ENCODE measurements around the gene GUCY2D. TPM values are rescaled to one million over a fixed set of nuclear protein-coding genes. Genes with fewer than 3 reads are reported as not detected.
A peak's percentile ranks its signal among the peaks of the same experiment; 100 is the strongest.

GUCY2D gene
- total RNA-seq, 1 donor, result not detected

DNA sequence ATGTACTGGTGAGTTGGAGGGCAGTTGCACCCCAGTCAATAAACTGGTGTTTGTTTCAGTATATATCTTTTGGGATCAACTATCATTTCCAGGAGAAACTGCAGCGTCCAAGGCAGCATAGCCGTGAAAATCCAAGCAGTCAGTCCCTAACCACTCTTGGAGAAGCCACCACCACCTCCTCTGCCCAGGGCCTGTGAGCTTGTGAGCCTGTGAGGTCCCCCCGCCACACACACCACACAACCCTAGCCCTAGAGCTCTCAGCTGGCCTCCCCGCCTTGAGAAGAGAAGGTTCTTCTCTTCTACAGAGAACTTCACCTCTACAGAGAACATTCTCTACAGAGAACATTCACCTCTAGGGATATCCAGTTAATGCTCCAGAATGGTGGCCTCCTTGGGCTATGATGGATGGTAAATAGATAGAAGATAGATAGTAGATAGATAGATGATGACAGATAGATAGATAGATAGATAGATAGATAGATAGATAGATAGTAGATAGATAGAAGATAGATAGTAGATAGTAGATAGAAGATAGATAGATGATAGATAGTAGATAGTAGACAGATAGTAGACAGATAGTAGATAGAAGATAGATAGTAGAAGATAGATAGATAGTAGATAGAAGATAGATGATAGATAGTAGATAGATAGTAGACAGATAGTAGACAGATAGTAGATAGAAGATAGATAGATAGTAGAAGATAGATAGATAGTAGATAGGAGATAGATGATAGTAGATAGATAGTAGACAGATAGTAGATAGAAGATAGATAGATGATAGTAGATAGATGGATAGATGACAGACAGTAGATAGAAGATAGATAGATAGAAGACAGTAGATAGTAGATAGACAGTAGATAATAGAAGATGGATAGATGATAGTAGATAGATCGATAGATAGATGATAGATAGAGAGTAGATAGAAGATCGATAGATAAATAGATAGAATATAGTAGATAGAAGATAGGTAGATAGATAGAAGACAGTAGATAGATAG is 50.1 kb downstream of the GUCY2D start:
- no peak for DNase-seq (ENCODE audit: low read depth)
- TF ChIP-seq, protein P1, sequence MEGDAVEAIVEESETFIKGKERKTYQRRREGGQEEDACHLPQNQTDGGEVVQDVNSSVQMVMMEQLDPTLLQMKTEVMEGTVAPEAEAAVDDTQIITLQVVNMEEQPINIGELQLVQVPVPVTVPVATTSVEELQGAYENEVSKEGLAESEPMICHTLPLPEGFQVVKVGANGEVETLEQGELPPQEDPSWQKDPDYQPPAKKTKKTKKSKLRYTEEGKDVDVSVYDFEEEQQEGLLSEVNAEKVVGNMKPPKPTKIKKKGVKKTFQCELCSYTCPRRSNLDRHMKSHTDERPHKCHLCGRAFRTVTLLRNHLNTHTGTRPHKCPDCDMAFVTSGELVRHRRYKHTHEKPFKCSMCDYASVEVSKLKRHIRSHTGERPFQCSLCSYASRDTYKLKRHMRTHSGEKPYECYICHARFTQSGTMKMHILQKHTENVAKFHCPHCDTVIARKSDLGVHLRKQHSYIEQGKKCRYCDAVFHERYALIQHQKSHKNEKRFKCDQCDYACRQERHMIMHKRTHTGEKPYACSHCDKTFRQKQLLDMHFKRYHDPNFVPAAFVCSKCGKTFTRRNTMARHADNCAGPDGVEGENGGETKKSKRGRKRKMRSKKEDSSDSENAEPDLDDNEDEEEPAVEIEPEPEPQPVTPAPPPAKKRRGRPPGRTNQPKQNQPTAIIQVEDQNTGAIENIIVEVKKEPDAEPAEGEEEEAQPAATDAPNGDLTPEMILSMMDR (IDR thresholded peaks at IDR 0.05; ENCODE audit: insufficient read depth, low read depth, low read length), result no peak
- H3K4me3 ChIP-seq (ENCODE audit: low read depth, low read length), result no peak overlapping the region

GRCh38 chr17:8053600-8053999 is 51.2 kb downstream of the GUCY2D start:
- TF ChIP-seq, protein P1 (IDR thresholded peaks at IDR 0.05; ENCODE audit: insufficient read depth, low read depth, low read length), result no peak
- no peak for DNase-seq (ENCODE audit: low read depth)

DNA sequence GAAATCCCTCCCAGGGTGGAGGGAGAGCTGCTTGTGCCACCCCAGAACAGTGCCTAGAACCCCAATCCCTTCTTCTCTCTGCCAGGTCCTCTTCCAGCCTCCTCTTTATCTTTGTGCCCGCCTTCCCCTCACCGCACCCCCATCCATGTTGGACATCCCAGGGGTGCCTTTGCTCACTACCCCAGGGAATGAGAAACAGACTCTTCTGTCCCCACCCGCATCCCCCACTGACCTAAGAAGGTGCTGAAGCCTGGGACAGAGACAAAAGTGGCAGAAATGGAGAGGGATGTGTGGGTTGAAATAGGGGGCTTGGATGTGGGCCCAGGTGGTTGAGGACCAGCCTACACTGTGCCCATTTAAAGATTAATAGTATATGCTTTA is 53.4 kb downstream of the GUCY2D start:
- H3K4me3 ChIP-seq (ENCODE audit: low read depth, low read length), result no peak overlapping the region
- TF ChIP-seq, protein P1 (IDR thresholded peaks at IDR 0.05; ENCODE audit: insufficient read depth, low read depth, low read length), result no peak
- no peak for DNase-seq (ENCODE audit: low read depth)

More at GRCh38 chr17:8053600-8053999, 51.2 kb downstream of the GUCY2D start:
- H3K4me3 ChIP-seq (ENCODE audit: low read depth, low read length), result no peak overlapping the region

GRCh38 chr17:8056232-8056975 is 54.0 kb downstream of the GUCY2D start:
- TF ChIP-seq, protein P1 (IDR thresholded peaks at IDR 0.05; ENCODE audit: insufficient read depth, low read depth, low read length), result no peak
- DNase-seq (ENCODE audit: low read depth), result peak; percentile 90
- H3K4me3 ChIP-seq (ENCODE audit: low read depth, low read length), result no peak overlapping the region

DNA sequence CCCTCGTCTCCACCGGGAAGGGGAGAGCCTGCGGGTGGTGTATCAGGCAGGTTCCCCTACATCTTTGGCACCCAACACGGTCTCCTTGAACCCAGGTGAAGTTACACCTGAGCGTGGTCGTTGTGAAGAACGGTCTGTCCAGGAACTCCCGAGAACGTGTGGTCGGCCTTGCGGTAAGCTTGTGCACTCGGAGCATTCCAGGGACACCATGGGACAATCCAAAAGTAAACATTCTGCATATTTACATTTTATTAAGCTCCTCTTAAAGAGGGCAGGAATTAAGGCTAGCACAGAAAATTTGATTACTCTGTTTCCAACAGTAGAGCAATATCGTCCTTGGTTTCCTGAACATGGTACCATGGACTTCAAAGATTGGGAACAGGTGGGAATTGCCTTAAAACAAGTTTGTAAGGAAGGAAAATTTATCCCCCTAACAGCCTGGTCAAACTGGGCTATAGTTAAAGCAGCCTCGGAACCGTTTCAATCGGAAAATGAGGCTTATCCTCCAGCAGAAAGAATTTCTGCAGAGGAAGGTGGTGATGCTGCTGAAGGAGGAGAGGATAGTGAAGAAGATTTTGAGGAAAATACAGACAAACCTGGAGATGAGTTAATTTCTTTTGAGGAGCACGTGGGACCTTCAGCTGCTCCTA is 54.7 kb downstream of the GUCY2D start:
- TF ChIP-seq, protein P1 (IDR thresholded peaks at IDR 0.05; ENCODE audit: insufficient read depth, low read depth, low read length), result no peak
- DNase-seq (ENCODE audit: low read depth), result peak; percentile 46
- no peak overlapping the region for H3K4me3 ChIP-seq (ENCODE audit: low read depth, low read length)

DNA sequence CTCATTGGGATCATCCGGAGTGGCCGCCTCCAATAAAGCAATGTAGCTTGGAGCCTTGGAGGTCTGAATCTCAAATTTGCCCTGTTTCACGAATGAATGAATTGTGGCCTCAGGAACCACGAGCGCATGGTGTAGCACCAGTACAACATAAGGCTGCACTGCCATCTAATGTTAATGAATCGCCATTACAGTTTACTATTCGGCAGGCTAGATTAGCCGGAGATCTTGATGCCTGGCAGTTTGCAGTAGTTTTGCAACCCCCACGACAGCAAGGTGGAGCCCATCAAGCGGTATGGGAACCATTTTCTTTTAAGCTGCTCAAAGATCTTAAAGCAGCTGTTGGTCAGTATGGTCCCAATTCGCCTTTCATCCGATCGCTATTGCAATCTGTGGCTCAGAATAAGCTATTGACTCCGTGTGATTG is 55.3 kb downstream of the GUCY2D start:
- peak overlapping the region; percentile 24 for H3K4me3 ChIP-seq (ENCODE audit: low read depth, low read length)
- DNase-seq (ENCODE audit: low read depth), result peak; percentile 84
- TF ChIP-seq, protein P1 (IDR thresholded peaks at IDR 0.05; ENCODE audit: insufficient read depth, low read depth, low read length), result peak; percentile 70
